HCT116 (cell line): ENCODE results near the gene CHSY1. TPM values are rescaled to one million over a fixed set of nuclear protein-coding genes. Genes with fewer than 3 reads are reported as not detected.

Source experiments
- ATAC-seq: fragments of 200-7000 bp; cut with Tn5 transposase; 2 replicates; pipeline ENCODE4 v1.9.1; 2020; ENCODE audit warnings: mild to moderate bottlenecking, moderate library complexity
- BruUV-seq: library from RNA; stranded (reverse); fragments of 400-500 nt; replicated peaks from 2 replicates; lab custom pipeline; 2021; lab: Mats Ljungman, UMichigan
- CTCF ChIA-PET: fragments of 300-600 bp; sonication (Branson Sonifier 250); formaldehyde crosslinking; loops from one replicate; lab custom pipeline; 2021; ENCODE audit warnings: antibody characterized with exemption; lab: Charles Lee
- POLR2A ChIA-PET: fragments of 300-600, 350-600 bp; sonication (Branson Sonifier 250); formaldehyde crosslinking; loops from one replicate; lab custom pipeline; 2021; ENCODE audit warnings: antibody characterized with exemption; lab: Charles Lee
- RAD21 ChIA-PET, 2 experiments: fragments of 300-600 bp; sonication (Branson Sonifier 250); formaldehyde crosslinking; loops; one replicate each; lab custom pipeline; 2023; ENCODE audit warnings: low total read pairs in 2 of 2; ENCODE audit not compliant: uncharacterized antibody in 2 of 2, unreplicated experiment in 2 of 2, low non-redundant PET in 1 of 2; lab: Charles Lee
- DNase-seq: peaks from one replicate; pipeline ENCODE4 v3.0.0-alpha.2; 2010; ENCODE audit warnings: low read depth, low spot score
- H2AFZ ChIP-seq: fragments of 200-600 bp; shearing (Covaris generic), sonication (generic); 2 replicates; pipeline ENCODE4 v1.6.1; 2017; ENCODE audit warnings: low read depth, mixed run types, mixed read lengths, antibody characterized with exemption, low read length; ENCODE audit not compliant: poor library complexity, severe bottlenecking
- H3K27ac ChIP-seq: 2 replicates; pipeline ENCODE4 v1.5.1; 2012; ENCODE audit warnings: low read depth, low read length
- H3K27me3 ChIP-seq: fragments of 200-600 bp; sonication (generic); 2 replicates; pipeline ENCODE4 v1.6.1; 2016; ENCODE audit warnings: mixed run types, low read length, mixed read lengths; ENCODE audit not compliant: insufficient read depth
- H3K36me3 ChIP-seq, 2 experiments: fragments of 200-500 bp in 1 of 2; fragments of 200-600 bp in 1 of 2; sonication (Bioruptor generic) in 1 of 2; sonication (generic) in 1 of 2; 2 replicates each; pipeline versions ENCODE4 v1.5.1 to v1.6.1; 2014 to 2016; ENCODE audit warnings: low read length in 2 of 2, inconsistent platforms in 1 of 2, mixed read lengths in 1 of 2, mixed run types in 1 of 2; ENCODE audit not compliant: insufficient read depth in 2 of 2, control insufficient read depth in 1 of 2
- H3K4me1 ChIP-seq, 2 experiments: fragments of 200-600 bp in 1 of 2; sonication (generic) in 1 of 2; 2 replicates each; pipeline versions ENCODE4 v1.5.1 to v1.6.1; 2012 to 2017; ENCODE audit warnings: low read length in 2 of 2, inconsistent platforms in 1 of 2, mild to moderate bottlenecking in 1 of 2, mixed read lengths in 1 of 2, mixed run types in 1 of 2, moderate library complexity in 1 of 2; ENCODE audit not compliant: insufficient read depth in 2 of 2, control insufficient read depth in 1 of 2
- H3K4me2 ChIP-seq: fragments of 200-600 bp; sonication (generic); 2 replicates; pipeline ENCODE4 v1.6.1; 2017; ENCODE audit warnings: mixed run types, low read length, mixed read lengths
- H3K4me3 ChIP-seq, 2 experiments: fragments of 200-600 bp in 1 of 2; sonication (generic) in 1 of 2; replicated peaks in 1 of 2; 2 replicates each; pipeline ENCODE4 v1.5.1; 2011 to 2016; ENCODE audit warnings: low read length in 2 of 2, control low read depth in 1 of 2, low read depth in 1 of 2, mild to moderate bottlenecking in 1 of 2, mixed read lengths in 1 of 2, mixed run types in 1 of 2
- H3K79me2 ChIP-seq: fragments of 200-600 bp; sonication (generic); 2 replicates; pipeline ENCODE4 v1.6.1; 2017; ENCODE audit warnings: mild to moderate bottlenecking, mixed run types, low read length, moderate library complexity, mixed read lengths; ENCODE audit not compliant: insufficient read depth
- H3K9ac ChIP-seq: fragments of 200-600 bp; sonication (generic); 2 replicates; pipeline ENCODE4 v1.6.1; 2016; ENCODE audit warnings: low read length, mixed read lengths
- H3K9me2 ChIP-seq: fragments of 200-600 bp; sonication (generic), shearing (Covaris generic); 2 replicates; pipeline ENCODE4 v1.6.1; 2017; ENCODE audit warnings: mixed run types, mild to moderate bottlenecking, moderate library complexity; ENCODE audit not compliant: insufficient read depth
- H3K9me3 ChIP-seq, 2 experiments: fragments of 200-500 bp in 1 of 2; fragments of 200-600 bp in 1 of 2; sonication (Bioruptor generic) in 1 of 2; sonication (generic) in 1 of 2; 2 replicates each; pipeline ENCODE4 v1.6.1; 2014 to 2017; ENCODE audit warnings: low read length in 2 of 2, mixed read lengths in 2 of 2, inconsistent platforms in 1 of 2, low read depth in 1 of 2, mild to moderate bottlenecking in 1 of 2, mixed run types in 1 of 2, moderate library complexity in 1 of 2; ENCODE audit not compliant: control insufficient read depth in 1 of 2, insufficient read depth in 1 of 2
- H4K20me1 ChIP-seq: fragments of 200-600 bp; sonication (generic), shearing (Covaris generic); 2 replicates; pipeline ENCODE4 v1.6.1; 2017; ENCODE audit warnings: mixed run types, mild to moderate bottlenecking, moderate library complexity; ENCODE audit not compliant: insufficient read depth
- CBX3 ChIP-seq: IDR thresholded peaks from 2 replicates; pipeline ENCODE4 v1.6.1; 2012; ENCODE audit warnings: low read depth
- ELF1 ChIP-seq: IDR thresholded peaks from 2 replicates; pipeline ENCODE4 v1.6.1; 2012; ENCODE audit warnings: low read depth, borderline replicate concordance
- EZH2phosphoT487 ChIP-seq: fragments of 200-600 bp; IDR thresholded peaks from 2 replicates; pipeline ENCODE4 v1.6.1; 2018; ENCODE audit warnings: antibody characterized with exemption, borderline replicate concordance
- MAX ChIP-seq: IDR thresholded peaks from 2 replicates; pipeline ENCODE4 v1.6.1; 2012
- POLR2A ChIP-seq: IDR thresholded peaks from 2 replicates; pipeline ENCODE4 v1.7.0; 2011; ENCODE audit warnings: borderline replicate concordance; ENCODE audit not compliant: insufficient read depth, insufficient read length; ENCODE audit errors: extremely low read depth
- REST ChIP-seq: IDR thresholded peaks from 2 replicates; pipeline ENCODE4 v1.6.1; 2012; ENCODE audit warnings: low read depth
- SP1 ChIP-seq: IDR thresholded peaks from 2 replicates; pipeline ENCODE4 v1.6.1; 2012; ENCODE audit warnings: low read depth
- YY1 ChIP-seq: IDR thresholded peaks from 2 replicates; pipeline ENCODE4 v1.6.1; 2011; ENCODE audit warnings: low read length, low read depth, moderate library complexity, mild to moderate bottlenecking; ENCODE audit not compliant: insufficient replicate concordance; ENCODE audit errors: extremely low read depth
- intact Hi-C: fragments of 100-400 bp; cut with micrococcal nuclease; formaldehyde crosslinking; loops from 2 replicates; pipeline ENCODE4 v1.10.0; 2022
- total RNA-seq: library from RNA; stranded (reverse); gene quantifications from one replicate; pipeline ENCODE4 v1.2.1, GENCODE V29; 2021; ENCODE audit not compliant: unreplicated experiment

CHSY1 gene
- total RNA-seq, 1 experiment from 2014 or later, result 25.4 TPM

DNA sequence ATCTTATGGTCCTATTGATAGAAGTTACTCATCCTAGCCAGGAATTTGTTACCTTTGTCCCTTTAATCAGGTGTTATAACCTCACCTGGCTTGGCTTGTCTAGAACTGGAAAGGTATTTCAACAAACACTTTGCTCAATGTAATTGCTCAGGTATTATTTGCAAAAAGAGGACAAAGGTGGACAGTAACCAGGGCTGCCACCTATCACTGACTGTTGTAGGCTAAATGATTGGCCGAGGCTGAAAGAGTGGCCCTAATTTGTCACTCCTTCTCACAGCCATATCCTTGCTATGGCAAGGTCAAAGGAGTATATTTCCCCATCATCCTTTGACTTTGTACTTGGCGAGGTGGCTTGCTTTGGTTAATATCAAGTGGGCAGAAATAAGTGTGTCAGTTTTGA is 28.2 kb upstream of the CHSY1 start:
- no peak overlapping the region for H3K4me2 ChIP-seq
- no peak overlapping the region for H3K4me3 ChIP-seq
- no TSS peak for BruUV-seq
- CTCF ChIA-PET, result interaction anchor here (2.3 kb wide), 1 partner anchor 9 kb away, joined by 10 read pairs; no protein-coding TSS in a partner anchor
- peaks cover 3% of the 10 kb centered on the region; the same call in 1 of the 2 replicates for H4K20me1 ChIP-seq
- ATAC-seq (no peak), DNase-seq (no peak)
- H3K4me1 ChIP-seq, result peaks cover 2 to 12% of the 10 kb centered on the region in 2 experiments; a peak in 3 of 4 replicates
- intact Hi-C loops, result no loop called here
- H3K27me3 ChIP-seq, result no peaks in the 10 kb centered on the region
- no peaks in the 10 kb centered on the region for H3K9me3 ChIP-seq
- H2AFZ ChIP-seq, result no peak overlapping the region
- RAD21 ChIA-PET, result no interaction called here
- H3K79me2 ChIP-seq, result peaks cover 39% of the 10 kb centered on the region
- H3K9ac ChIP-seq, result no peak overlapping the region
- H3K36me3 ChIP-seq, result peaks cover 35 to 40% of the 10 kb centered on the region in 2 experiments; a peak in 3 of 4 replicates
- POLR2A ChIA-PET, result no interaction called here
- H3K9me2 ChIP-seq, result no peaks in the 10 kb centered on the region
- no peak overlapping the region for H3K27ac ChIP-seq
- TF ChIP-seq YY1 (no peak), EZH2phosphoT487 (no peak), ELF1 (no peak), REST (no peak), MAX (no peak), CBX3 (no peak), SP1 (no peak), POLR2A (no peak)
